HEK293 (cell line): Measurements from ENCODE around the gene EAF2.

Experiments used
- CTCF ChIP-seq: fragments of 450-650 bp; formaldehyde crosslinking; IDR thresholded peaks from 2 replicates; pipeline ENCODE4 v1.5.1; 2016; ENCODE audit warnings: missing biosample characterization, missing genetic modification characterization
- SP2 ChIP-seq: fragments of 450-650 bp; formaldehyde crosslinking; IDR thresholded peaks from 2 replicates; pipeline ENCODE4 v1.5.1; 2016; ENCODE audit warnings: missing biosample characterization, missing genetic modification characterization
- ZBTB11 ChIP-seq: fragments of 450-650 bp; formaldehyde crosslinking; conservative IDR thresholded peaks from 2 replicates; pipeline ENCODE4 v1.5.1; 2016; ENCODE audit warnings: low read depth, missing biosample characterization, missing genetic modification characterization
- ZNF138 ChIP-seq: fragments of 450-650 bp; formaldehyde crosslinking; IDR thresholded peaks from 2 replicates; pipeline ENCODE4 v1.5.1; 2016; ENCODE audit warnings: missing biosample characterization, missing genetic modification characterization, borderline replicate concordance
- ZNF274 ChIP-seq, 2 experiments: fragments of 200-500 bp in 1 of 2; fragments of 450-650 bp in 1 of 2; sonication (Bioruptor generic) in 1 of 2; formaldehyde crosslinking in 1 of 2; IDR thresholded peaks; 2 replicates each; pipeline versions ENCODE4 v1.5.1 to v1.6.1; 2014 to 2016; ENCODE audit warnings: borderline replicate concordance in 1 of 2, inconsistent platforms in 1 of 2, low read length in 1 of 2, missing biosample characterization in 1 of 2, missing genetic modification characterization in 1 of 2
- ZNF510 ChIP-seq: fragments of 450-650 bp; formaldehyde crosslinking; IDR thresholded peaks from 2 replicates; pipeline ENCODE4 v1.5.1; 2018; ENCODE audit warnings: mild to moderate bottlenecking, missing genetic modification characterization, missing biosample characterization; ENCODE audit not compliant: insufficient replicate concordance
- ZNF785 ChIP-seq: fragments of 450-650 bp; formaldehyde crosslinking; IDR thresholded peaks from 2 replicates; pipeline ENCODE4 v1.5.1; 2016; ENCODE audit warnings: missing biosample characterization, missing genetic modification characterization

GRCh38 chr3:121796970-121797369 lies 38.0 kb upstream of the EAF2 start:
- no peak for TF ChIP-seq CTCF
- no peak for TF ChIP-seq ZNF785 (tag by site-specific recombination)
- no peak for TF ChIP-seq ZNF274 (IDR thresholded peaks at IDR 0.05; ENCODE audit: low read length)
- no peak for TF ChIP-seq ZNF274 (tag by site-specific recombination; IDR thresholded peaks at IDR 0.05; ENCODE audit: borderline replicate concordance)
- TF ChIP-seq ZBTB11 (tag by site-specific recombination), result no peak
- no peak for TF ChIP-seq ZNF510
- no peak for TF ChIP-seq SP2
- no peak for TF ChIP-seq ZNF138 (tag by site-specific recombination)
